CD4-positive, alpha-beta T cell (primary cell): ENCODE results near the gene LITAF. TPM values are rescaled to one million over a fixed set of nuclear protein-coding genes. Genes with fewer than 3 reads are reported as not detected.

Source experiments
- ATAC-seq: fragments of 200-7000 bp; cut with Tn5 transposase; one replicate; pipeline ENCODE4 v1.10.0; 2022; ENCODE audit warnings: mild to moderate bottlenecking; ENCODE audit not compliant: poor library complexity
- CTCF ChIA-PET: fragments of 350-600 bp; sonication (Branson Sonifier 250); formaldehyde crosslinking; loops from one replicate; lab custom pipeline; 2021; ENCODE audit warnings: antibody characterized with exemption, inconsistent platforms; lab: Charles Lee
- POLR2A ChIA-PET: fragments of 350-600 bp; sonication (Branson Sonifier 250); formaldehyde crosslinking; loops from one replicate; lab custom pipeline; 2021; ENCODE audit warnings: antibody characterized with exemption, inconsistent platforms; lab: Charles Lee
- DNase-seq, 14 experiments: peaks; one replicate each; pipeline ENCODE4 v3.0.0-alpha.2; 2013 to 2020; ENCODE audit warnings: mixed read lengths in 2 of 14
- H3K27ac ChIP-seq, 2 donors: one replicate each; pipeline versions ENCODE4 v1.5.1 to v1.7.0; 2013; ENCODE audit warnings: low read length in 2 of 2, low read depth in 1 of 2, mild to moderate bottlenecking in 1 of 2
- H3K27me3 ChIP-seq, 2 experiments: 1 replicate in 1 of 2; 2 replicates in 1 of 2; pipeline versions ENCODE4 v1.6.1 to v1.7.0; 2013; ENCODE audit warnings: low read length in 2 of 2, control low read depth in 1 of 2, mild to moderate bottlenecking in 1 of 2, moderate library complexity in 1 of 2; ENCODE audit not compliant: insufficient read depth in 2 of 2, control insufficient read depth in 1 of 2
- H3K36me3 ChIP-seq: one replicate; pipeline ENCODE4 v1.6.1; 2013; ENCODE audit warnings: low read length, control low read depth; ENCODE audit not compliant: insufficient read depth
- H3K4me1 ChIP-seq: one replicate; pipeline ENCODE4 v1.6.1; 2013; ENCODE audit warnings: low read length, control low read depth; ENCODE audit not compliant: insufficient read depth
- H3K4me3 ChIP-seq: one replicate; pipeline ENCODE4 v1.5.1; 2013; ENCODE audit warnings: mild to moderate bottlenecking, low read length, moderate library complexity
- H3K9me3 ChIP-seq, 2 experiments: 1 replicate in 1 of 2; 2 replicates in 1 of 2; pipeline versions ENCODE4 v1.6.1 to v1.7.0; 2013; ENCODE audit warnings: low read length in 2 of 2, mild to moderate bottlenecking in 2 of 2, control low read depth in 1 of 2, moderate library complexity in 1 of 2; ENCODE audit not compliant: control insufficient read depth in 1 of 2, insufficient read depth in 1 of 2
- H3K27ac Mint-ChIP-seq: one replicate; pipeline ENCODE4 v1.8.0; 2020; ENCODE audit warnings: mixed read lengths
- H3K27me3 Mint-ChIP-seq: one replicate; pipeline ENCODE4 v1.8.0; 2021; ENCODE audit warnings: mixed read lengths
- H3K36me3 Mint-ChIP-seq: one replicate; pipeline ENCODE4 v1.8.0; 2021; ENCODE audit warnings: low read depth, mixed read lengths
- H3K4me1 Mint-ChIP-seq: one replicate; pipeline ENCODE4 v1.8.0; 2021; ENCODE audit warnings: low read depth, mixed read lengths
- H3K4me3 Mint-ChIP-seq: one replicate; pipeline ENCODE4 v1.8.0; 2020; ENCODE audit warnings: mild to moderate bottlenecking, mixed read lengths
- H3K9me3 Mint-ChIP-seq: one replicate; pipeline ENCODE4 v1.8.0; 2020; ENCODE audit warnings: mixed read lengths
- intact Hi-C, 2 experiments: fragments of 100-400 bp; cut with DNase I in 1 of 2; cut with micrococcal nuclease in 1 of 2; formaldehyde crosslinking; loops; one replicate each; pipeline versions ENCODE4 v1.15.1 to v1.9.0; 2023 to 2025; cut with DNase I, micrococcal nuclease
- total RNA-seq, 174 experiments: library from RNA in 2 of 174; stranded (reverse) in 2 of 174; gene quantifications; one replicate each; pipeline ENCODE4 v1.2.3 and lab custom pipeline; 2021 to 2026
- TF ChIP-seq, protein P1 (sequence below): fragments of 200-600 bp; IDR thresholded peaks from one replicate; pipeline ENCODE4 v1.8.0; 2022; ENCODE audit warnings: antibody characterized with exemption, mild to moderate bottlenecking

The LITAF gene
- total RNA-seq, 2 experiments from 2014 or later, result 226 to 257 TPM

GRCh38 chr16:11576427-11577289, 10.1 kb downstream of the LITAF start:
- peaks cover 85% of the 10 kb centered on the region for H3K4me1 Mint-ChIP-seq
- DNase-seq (peak in 3 of 14 experiments; percentile 48 to 58 (median 54)), ATAC-seq (no peak)
- H3K9me3 Mint-ChIP-seq, result no peaks in the 10 kb centered on the region
- intact Hi-C loops, result no loop called here
- TF ChIP-seq, protein P1, sequence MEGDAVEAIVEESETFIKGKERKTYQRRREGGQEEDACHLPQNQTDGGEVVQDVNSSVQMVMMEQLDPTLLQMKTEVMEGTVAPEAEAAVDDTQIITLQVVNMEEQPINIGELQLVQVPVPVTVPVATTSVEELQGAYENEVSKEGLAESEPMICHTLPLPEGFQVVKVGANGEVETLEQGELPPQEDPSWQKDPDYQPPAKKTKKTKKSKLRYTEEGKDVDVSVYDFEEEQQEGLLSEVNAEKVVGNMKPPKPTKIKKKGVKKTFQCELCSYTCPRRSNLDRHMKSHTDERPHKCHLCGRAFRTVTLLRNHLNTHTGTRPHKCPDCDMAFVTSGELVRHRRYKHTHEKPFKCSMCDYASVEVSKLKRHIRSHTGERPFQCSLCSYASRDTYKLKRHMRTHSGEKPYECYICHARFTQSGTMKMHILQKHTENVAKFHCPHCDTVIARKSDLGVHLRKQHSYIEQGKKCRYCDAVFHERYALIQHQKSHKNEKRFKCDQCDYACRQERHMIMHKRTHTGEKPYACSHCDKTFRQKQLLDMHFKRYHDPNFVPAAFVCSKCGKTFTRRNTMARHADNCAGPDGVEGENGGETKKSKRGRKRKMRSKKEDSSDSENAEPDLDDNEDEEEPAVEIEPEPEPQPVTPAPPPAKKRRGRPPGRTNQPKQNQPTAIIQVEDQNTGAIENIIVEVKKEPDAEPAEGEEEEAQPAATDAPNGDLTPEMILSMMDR, result no peak
- peak overlapping the region; percentile 62 for H3K4me3 Mint-ChIP-seq
- ChIA-PET POLR2A (interaction anchor here (1.0 to 2.1 kb wide), 4 partner anchors 9 to 43 kb away, joined by 3 to 10 read pairs (median 4); partner anchors contain the start of gene LITAF), CTCF (no interaction called here)
- Histone ChIP-seq H3K27me3 (no peaks in the 10 kb centered on the region), H3K27ac (no peak overlapping the region), H3K36me3 (peaks cover 25% of the 10 kb centered on the region), H3K9me3 (no peaks in the 10 kb centered on the region), H3K4me3 (no peak overlapping the region), H3K4me1 (peaks cover 87% of the 10 kb centered on the region)
- peak overlapping the region; percentile 88 for H3K27ac Mint-ChIP-seq
- H3K36me3 Mint-ChIP-seq, result peaks cover 67% of the 10 kb centered on the region
- no peaks in the 10 kb centered on the region for H3K27me3 Mint-ChIP-seq

- H3K36me3 ChIP-seq, result peaks cover 28% of the 10 kb centered on the region
- H3K4me3 ChIP-seq, result no peak overlapping the region
- Mint-ChIP-seq H3K36me3 (peaks cover 69% of the 10 kb centered on the region), H3K9me3 (no peaks in the 10 kb centered on the region), H3K27ac (peak overlapping the region; percentile 94), H3K4me3 (peak overlapping the region; percentile 60), H3K27me3 (no peaks in the 10 kb centered on the region), H3K4me1 (peaks cover 83% of the 10 kb centered on the region)
- peaks cover 83% of the 10 kb centered on the region for H3K4me1 ChIP-seq
- TF ChIP-seq, protein P1, result no peak
- intact Hi-C loops, result no loop called here
- no peak for ATAC-seq
- POLR2A ChIA-PET, result interaction anchor here (1.0 to 2.1 kb wide), 4 partner anchors 12 to 47 kb away, joined by 3 to 10 read pairs (median 4); partner anchors contain the start of gene LITAF
- no peaks in the 10 kb centered on the region for H3K27me3 ChIP-seq
- peak overlapping the region in 1 of 2 donors; percentile 24 for H3K27ac ChIP-seq
- H3K9me3 ChIP-seq, result no peaks in the 10 kb centered on the region
- DNase-seq, result no peak
- CTCF ChIA-PET, result interaction anchor here (0.6 kb wide), 1 partner anchor 65 kb away, joined by 3 read pairs; no protein-coding TSS in a partner anchor
Measured at GRCh38 chr16:11575223-11575589, 11.5 kb downstream of the LITAF start.

- H3K27ac ChIP-seq, result peak overlapping the region; percentile 11 to 64
- peaks cover 84% of the 10 kb centered on the region for H3K4me1 ChIP-seq
- no peaks in the 10 kb centered on the region for H3K9me3 ChIP-seq
- DNase-seq, result peak in 12 of 14 experiments; percentile 27 to 91 (median 52)
- H3K4me3 ChIP-seq, result no peak overlapping the region
- CTCF ChIA-PET, result no interaction called here
- H3K36me3 ChIP-seq, result peaks cover 37% of the 10 kb centered on the region
- Mint-ChIP-seq H3K36me3 (peaks cover 73% of the 10 kb centered on the region), H3K4me3 (peak overlapping the region; percentile 43), H3K4me1 (peaks cover 72% of the 10 kb centered on the region), H3K9me3 (no peaks in the 10 kb centered on the region), H3K27ac (peak overlapping the region; percentile 94), H3K27me3 (no peaks in the 10 kb centered on the region)
- POLR2A ChIA-PET, result interaction anchor here (1.4 to 1.6 kb wide), 2 partner anchors 9 to 12 kb away, joined by 4 to 5 read pairs; no protein-coding TSS in a partner anchor
- no peaks in the 10 kb centered on the region for H3K27me3 ChIP-seq
- TF ChIP-seq, protein P1, result no peak
- ATAC-seq, result peak; percentile 85
- intact Hi-C loops, result loop anchor here in 1 of 2 experiments (1.0 kb wide), 2 partner anchors 9 to 12 kb away; no protein-coding TSS in a partner anchor
Measured at GRCh38 chr16:11572301-11572995, 14.3 kb downstream of the LITAF start.
